MG63 (cell line): Measurements from ENCODE around the gene CORO2A. TPM values are rescaled to one million over a fixed set of nuclear protein-coding genes. Genes with fewer than 3 reads are reported as not detected.
"Not testable (repeated sequence)": the region's sequence is repeated elsewhere in the genome, so short reads cannot be mapped to it uniquely, and the experiment has no call there.

Experiments used
- DNase-seq: peaks from one replicate; pipeline ENCODE4 v3.0.0-alpha.2; 2020
- H3K27me3 ChIP-seq: fragments of 250-450 bp; sonication (Bioruptor Pico); 2 replicates; pipeline ENCODE4 v1.5.1; 2020; ENCODE audit warnings: mild to moderate bottlenecking, moderate library complexity
- H3K36me3 ChIP-seq: fragments of 250-450 bp; sonication (Bioruptor Pico); 2 replicates; pipeline ENCODE4 v1.5.1; 2020; ENCODE audit warnings: mild to moderate bottlenecking, moderate library complexity
- H3K4me3 ChIP-seq: fragments of 250-450 bp; sonication (Bioruptor Pico); 2 replicates; pipeline ENCODE4 v1.5.1; 2020; ENCODE audit warnings: mild to moderate bottlenecking, moderate library complexity
- H3K9me3 ChIP-seq: fragments of 250-450 bp; sonication (Bioruptor Pico); 2 replicates; pipeline ENCODE4 v1.5.1; 2020; ENCODE audit warnings: mild to moderate bottlenecking, moderate library complexity
- total RNA-seq: library from RNA; depleted of rRNA; stranded (reverse); fragments of >200 nt; shearing (Covaris generic); gene quantifications from 2 replicates; pipeline ENCODE4 v1.2.3, GENCODE V29; 2014; ENCODE audit warnings: low replicate concordance

CORO2A gene
- total RNA-seq, 1 experiment from 2014 or later: 0.03 TPM

GRCh38 chr9:98095401-98095800 lies 97.0 kb downstream of the CORO2A start:
- Histone ChIP-seq H3K27me3 (no peaks in the 10 kb centered on the region), H3K9me3 (no peaks in the 10 kb centered on the region), H3K36me3 (peaks cover 12% of the 10 kb centered on the region), H3K4me3 (no peak overlapping the region)
- DNase-seq: no peak

- DNase-seq: no peak
- Histone ChIP-seq H3K4me3 (no peak overlapping the region), H3K36me3 (peaks cover 11% of the 10 kb centered on the region), H3K27me3 (no peaks in the 10 kb centered on the region), H3K9me3 (no peaks in the 10 kb centered on the region)
Observed at GRCh38 chr9:98094851-98095250, 97.6 kb downstream of the CORO2A start.

GRCh38 chr9:98094316-98094715 lies 98.1 kb downstream of the CORO2A start:
- Histone ChIP-seq H3K36me3 (peaks cover 6% of the 10 kb centered on the region), H3K4me3 (no peak overlapping the region), H3K27me3 (no peaks in the 10 kb centered on the region), H3K9me3 (no peaks in the 10 kb centered on the region)
- DNase-seq: peak; percentile 75

GRCh38 chr9:98092613-98092931 lies 99.9 kb downstream of the CORO2A start:
- no peak overlapping the region for H3K4me3 ChIP-seq
- no peak for DNase-seq
- peaks cover 6% of the 10 kb centered on the region for H3K36me3 ChIP-seq
- no peaks in the 10 kb centered on the region for H3K9me3 ChIP-seq
- no peaks in the 10 kb centered on the region for H3K27me3 ChIP-seq

GRCh38 chr9:98091735-98092612 lies 100.5 kb downstream of the CORO2A start:
- H3K4me3 ChIP-seq: no peak overlapping the region
- H3K27me3 ChIP-seq: no peaks in the 10 kb centered on the region
- H3K36me3 ChIP-seq: peaks cover 6% of the 10 kb centered on the region; the same call in 1 of the 2 replicates
- H3K9me3 ChIP-seq: no peaks in the 10 kb centered on the region
- DNase-seq: no peak

- not testable (repeated sequence) for DNase-seq, H3K4me3 ChIP-seq, H3K36me3 ChIP-seq, H3K27me3 ChIP-seq, H3K9me3 ChIP-seq
Observed at GRCh38 chr9:98090674-98091073, 101.8 kb downstream of the CORO2A start.

GRCh38 chr9:98087420-98088354 lies 104.8 kb downstream of the CORO2A start:
- Histone ChIP-seq H3K36me3 (peaks cover 32% of the 10 kb centered on the region), H3K27me3 (no peaks in the 10 kb centered on the region), H3K9me3 (no peaks in the 10 kb centered on the region), H3K4me3 (no peak overlapping the region)
- DNase-seq: no peak

- Histone ChIP-seq H3K27me3 (no peaks in the 10 kb centered on the region), H3K9me3 (no peaks in the 10 kb centered on the region), H3K4me3 (no peak overlapping the region), H3K36me3 (peaks cover 45% of the 10 kb centered on the region)
- DNase-seq: no peak
Observed at GRCh38 chr9:98086461-98086860, 106.0 kb downstream of the CORO2A start.

- no peaks in the 10 kb centered on the region for H3K27me3 ChIP-seq
- H3K36me3 ChIP-seq: peaks cover 50% of the 10 kb centered on the region
- no peaks in the 10 kb centered on the region for H3K9me3 ChIP-seq
- no peak for DNase-seq
- H3K4me3 ChIP-seq: no peak overlapping the region
Observed at GRCh38 chr9:98085944-98086343, 106.5 kb downstream of the CORO2A start.

GRCh38 chr9:98085058-98085457 lies 107.4 kb downstream of the CORO2A start:
- no peak for DNase-seq

GRCh38 chr9:98084396-98084795 lies 108.0 kb downstream of the CORO2A start:
- no peak for DNase-seq
- no peaks in the 10 kb centered on the region for H3K27me3 ChIP-seq
- no peaks in the 10 kb centered on the region for H3K9me3 ChIP-seq
- peaks cover 64% of the 10 kb centered on the region for H3K36me3 ChIP-seq
- no peak overlapping the region for H3K4me3 ChIP-seq

More at GRCh38 chr9:98085058-98085457, 107.4 kb downstream of the CORO2A start:
- no peaks in the 10 kb centered on the region for H3K27me3 ChIP-seq
- H3K4me3 ChIP-seq: no peak overlapping the region
- H3K9me3 ChIP-seq: no peaks in the 10 kb centered on the region
- peaks cover 58% of the 10 kb centered on the region for H3K36me3 ChIP-seq

GRCh38 chr9:98083566-98084183 lies 108.8 kb downstream of the CORO2A start:
- H3K4me3 ChIP-seq: no peak overlapping the region
- DNase-seq: no peak
- peaks cover 68% of the 10 kb centered on the region for H3K36me3 ChIP-seq
- no peaks in the 10 kb centered on the region for H3K9me3 ChIP-seq
- no peaks in the 10 kb centered on the region for H3K27me3 ChIP-seq

GRCh38 chr9:98083061-98083501 lies 109.4 kb downstream of the CORO2A start:
- H3K9me3 ChIP-seq: no peaks in the 10 kb centered on the region
- no peak for DNase-seq
- no peaks in the 10 kb centered on the region for H3K27me3 ChIP-seq
- no peak overlapping the region for H3K4me3 ChIP-seq
- H3K36me3 ChIP-seq: peaks cover 71% of the 10 kb centered on the region

GRCh38 chr9:98081477-98082219 lies 110.8 kb downstream of the CORO2A start:
- DNase-seq: peak; percentile 65
- Histone ChIP-seq H3K4me3 (no peak overlapping the region), H3K9me3 (no peaks in the 10 kb centered on the region), H3K27me3 (no peaks in the 10 kb centered on the region), H3K36me3 (peaks cover 84% of the 10 kb centered on the region)

- Histone ChIP-seq H3K9me3 (no peaks in the 10 kb centered on the region), H3K36me3 (peaks cover 85% of the 10 kb centered on the region), H3K27me3 (no peaks in the 10 kb centered on the region), H3K4me3 (no peak overlapping the region)
- no peak for DNase-seq
Observed at GRCh38 chr9:98080780-98081179, 111.7 kb downstream of the CORO2A start.

GRCh38 chr9:98080326-98080725 lies 112.1 kb downstream of the CORO2A start:
- Histone ChIP-seq H3K27me3 (no peaks in the 10 kb centered on the region), H3K36me3 (peaks cover 84% of the 10 kb centered on the region), H3K9me3 (no peaks in the 10 kb centered on the region), H3K4me3 (no peak overlapping the region)
- no peak for DNase-seq
